Dermis microvascular lymphatic vessel endothelial cell (primary cell): ENCODE results near the gene CLDN34. TPM values are rescaled to one million over a fixed set of nuclear protein-coding genes. Genes with fewer than 3 reads are reported as not detected.

ENCODE experiments used
- DNase-seq, 2 donors: peaks; one replicate each; pipeline versions ENCODE4 v3.0.0 to v3.0.0-alpha.2; 2010; ENCODE audit warnings: low read depth in 2 of 2
- total RNA-seq: library from RNA; depleted of rRNA; stranded (reverse); fragments of >200 nt; gene quantifications from 2 replicates; pipeline ENCODE4 v1.2.1, GENCODE V29; 2014

CLDN34 gene
- total RNA-seq, result 0.13 TPM in 1 of 2 replicates, not detected in the other

GRCh38 chrX:9966775-9967408 lies at the start of gene CLDN34:
TSS of gene CLDN34 (plus strand) at chrX:9967358. CDS start at chrX:9967358, 0 bp downstream.
- DNase-seq, result no peak

- DNase-seq, result no peak
These were observed 49.3 kb upstream of the CLDN34 start for GRCh38 chrX:9917861-9918260.

- no peak for DNase-seq
These were observed 47.5 kb upstream of the CLDN34 start for GRCh38 chrX:9919632-9920172.

- no peak for DNase-seq
These were observed 45.8 kb upstream of the CLDN34 start for GRCh38 chrX:9921407-9921806.

- DNase-seq, result peak in 1 of 2 donors; percentile 5
These were observed 43.8 kb upstream of the CLDN34 start for GRCh38 chrX:9923357-9923756.

GRCh38 chrX:9926002-9926401 lies 41.2 kb upstream of the CLDN34 start:
- DNase-seq, result no peak

GRCh38 chrX:9927698-9928482 lies 39.3 kb upstream of the CLDN34 start:
- no peak for DNase-seq

- no peak for DNase-seq
These were observed 31.7 kb upstream of the CLDN34 start for GRCh38 chrX:9935436-9935835.

- no peak for DNase-seq
These were observed 29.4 kb upstream of the CLDN34 start for GRCh38 chrX:9937761-9938160.

GRCh38 chrX:9938516-9938915 lies 28.6 kb upstream of the CLDN34 start:
- DNase-seq, result no peak

GRCh38 chrX:9940421-9940820 lies 26.7 kb upstream of the CLDN34 start:
- peak; percentile 16 to 90 for DNase-seq

- DNase-seq, result no peak
These were observed 25.1 kb upstream of the CLDN34 start for GRCh38 chrX:9942086-9942485.

GRCh38 chrX:9943420-9943819 lies 23.7 kb upstream of the CLDN34 start:
- no peak for DNase-seq

- DNase-seq, result no peak
These were observed 19.9 kb upstream of the CLDN34 start for GRCh38 chrX:9947131-9947794.

GRCh38 chrX:9948406-9948805 lies 18.8 kb upstream of the CLDN34 start:
- no peak for DNase-seq

- no peak for DNase-seq
These were observed 14.9 kb upstream of the CLDN34 start for GRCh38 chrX:9952300-9952699.

GRCh38 chrX:9953396-9953795 lies 13.8 kb upstream of the CLDN34 start:
- DNase-seq, result no peak

- DNase-seq, result no peak
These were observed 11.7 kb upstream of the CLDN34 start for GRCh38 chrX:9955506-9955905.

GRCh38 chrX:9957743-9958142 lies 9.4 kb upstream of the CLDN34 start:
- DNase-seq, result no peak

GRCh38 chrX:9958183-9958582 lies 9.0 kb upstream of the CLDN34 start:
- no peak for DNase-seq

GRCh38 chrX:9961750-9962149 lies 5.4 kb upstream of the CLDN34 start:
- DNase-seq, result no peak

- no peak for DNase-seq
These were observed 10.5 kb downstream of the CLDN34 start for GRCh38 chrX:9977635-9978034.
